Dermis microvascular lymphatic vessel endothelial cell (primary cell): ENCODE results near the gene IL17REL. TPM values are rescaled to one million over a fixed set of nuclear protein-coding genes. Genes with fewer than 3 reads are reported as not detected.
A peak's percentile ranks its signal among the peaks of the same experiment; 100 is the strongest.

Experiments used
- DNase-seq, 2 donors: peaks; one replicate each; pipeline versions ENCODE4 v3.0.0 to v3.0.0-alpha.2; 2010; ENCODE audit warnings: low read depth in 2 of 2
- total RNA-seq: library from RNA; depleted of rRNA; stranded (reverse); fragments of >200 nt; gene quantifications from 2 replicates; pipeline ENCODE4 v1.2.1, GENCODE V29; 2014

Gene IL17REL
- total RNA-seq, 1 donor from 2014 or later = not detected

GRCh38 chr22:50004918-50005317 lies 7.6 kb downstream of the IL17REL start:
- no peak for DNase-seq

GRCh38 chr22:50002791-50003190 lies 9.8 kb downstream of the IL17REL start:
- DNase-seq = no peak

- DNase-seq = no peak
Observed at GRCh38 chr22:50001388-50002231, 11.0 kb downstream of the IL17REL start.

GRCh38 chr22:50000587-50001387 lies 11.8 kb downstream of the IL17REL start:
- no peak for DNase-seq

- DNase-seq = no peak
Observed at GRCh38 chr22:49999946-50000586, 12.5 kb downstream of the IL17REL start.

- DNase-seq = peak in 1 of 2 donors; percentile 40
Observed at GRCh38 chr22:49999063-49999945, 13.3 kb downstream of the IL17REL start.

GRCh38 chr22:49998718-49999062 lies 13.9 kb downstream of the IL17REL start:
- no peak for DNase-seq

GRCh38 chr22:49997932-49998717 lies 14.4 kb downstream of the IL17REL start:
- DNase-seq = no peak

GRCh38 chr22:49997251-49997599 lies 15.3 kb downstream of the IL17REL start:
- no peak for DNase-seq

GRCh38 chr22:49996518-49997250 lies 15.9 kb downstream of the IL17REL start:
- no peak for DNase-seq

- no peak for DNase-seq
Observed at GRCh38 chr22:49996119-49996517, 16.4 kb downstream of the IL17REL start.

- DNase-seq = no peak
Observed at GRCh38 chr22:49995361-49996118, 17.0 kb downstream of the IL17REL start.

GRCh38 chr22:49995041-49995360 lies 17.6 kb downstream of the IL17REL start:
- no peak for DNase-seq

GRCh38 chr22:49994361-49995040 lies 18.1 kb downstream of the IL17REL start:
- no peak for DNase-seq

GRCh38 chr22:49993649-49994360 lies 18.8 kb downstream of the IL17REL start:
- no peak for DNase-seq

GRCh38 chr22:49992921-49993648 lies 19.5 kb downstream of the IL17REL start:
- DNase-seq = peak; percentile 48 to 73

GRCh38 chr22:49991907-49992533 lies 20.5 kb downstream of the IL17REL start:
- DNase-seq = no peak
